GM18508 (cell line): ENCODE measurements around the gene RBM10.

Experiments
- ATAC-seq: cut with Tn5 transposase; IDR thresholded peaks from one replicate; pipeline ENCODE4 v1.9.1; 2021; ENCODE audit warnings: moderate number of reproducible peaks; ENCODE audit not compliant: insufficient read depth, unreplicated experiment

RBM10 gene

DNA sequence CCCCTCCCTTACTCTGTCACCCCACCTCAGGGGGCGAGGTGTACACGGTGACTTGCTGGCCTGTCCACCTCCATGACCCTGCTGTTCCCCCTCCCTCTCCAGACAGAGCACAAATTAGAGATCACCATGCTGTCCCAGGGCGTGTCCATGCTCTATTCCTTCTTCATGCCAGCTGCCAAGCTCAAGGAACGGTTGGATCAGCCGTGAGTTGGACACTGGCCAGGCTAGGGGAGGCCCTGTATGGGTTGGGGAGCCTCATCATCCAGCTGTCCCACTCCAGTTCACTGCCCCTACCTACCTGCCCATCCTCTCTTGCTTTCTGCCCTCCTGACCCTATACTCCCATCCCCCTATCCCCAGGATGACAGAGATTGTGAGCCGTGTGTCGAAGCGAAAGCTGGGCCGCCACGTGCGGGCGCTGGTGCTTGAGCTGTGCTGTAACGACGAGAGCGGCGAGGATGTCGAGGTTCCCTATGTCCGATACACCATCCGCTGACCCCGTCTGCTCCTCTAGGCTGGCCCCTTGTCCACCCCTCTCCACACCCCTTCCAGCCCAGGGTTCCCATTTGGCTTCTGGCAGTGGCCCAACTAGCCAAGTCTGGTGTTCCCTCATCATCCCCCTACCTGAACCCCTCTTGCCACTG, 69.5 kb downstream of the RBM10 start:
- ATAC-seq: no peak

DNA sequence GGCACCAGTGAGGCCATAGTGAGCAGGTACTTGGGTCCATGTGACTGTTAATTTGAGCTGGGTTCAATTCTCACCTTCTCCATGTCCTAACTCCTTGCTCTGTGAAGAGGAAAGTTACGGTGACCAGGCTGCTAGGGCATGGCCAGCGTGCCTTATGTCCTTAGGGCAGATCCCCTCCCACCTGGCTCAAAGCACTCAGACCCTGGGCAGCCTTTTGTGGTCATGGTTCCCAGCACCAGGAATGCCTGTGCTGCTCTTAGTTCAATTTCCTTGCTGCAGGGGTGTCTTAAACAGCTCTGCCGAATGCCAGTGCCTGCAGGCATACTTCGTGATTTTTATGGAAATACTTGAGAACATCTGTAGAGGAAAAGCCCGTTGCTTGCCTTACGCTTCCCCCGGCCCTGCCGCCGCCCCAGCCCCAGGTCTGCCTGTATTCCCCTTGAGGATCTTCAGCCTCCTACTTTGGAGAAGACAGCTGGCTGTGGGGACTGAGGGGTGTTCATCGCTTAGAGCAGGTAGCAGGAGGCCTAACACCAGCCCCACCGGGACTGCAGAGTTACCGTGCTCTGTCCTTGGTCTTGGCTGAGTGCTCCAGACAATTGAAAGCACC, 70.4 kb downstream of the RBM10 start:
- no peak for ATAC-seq

DNA sequence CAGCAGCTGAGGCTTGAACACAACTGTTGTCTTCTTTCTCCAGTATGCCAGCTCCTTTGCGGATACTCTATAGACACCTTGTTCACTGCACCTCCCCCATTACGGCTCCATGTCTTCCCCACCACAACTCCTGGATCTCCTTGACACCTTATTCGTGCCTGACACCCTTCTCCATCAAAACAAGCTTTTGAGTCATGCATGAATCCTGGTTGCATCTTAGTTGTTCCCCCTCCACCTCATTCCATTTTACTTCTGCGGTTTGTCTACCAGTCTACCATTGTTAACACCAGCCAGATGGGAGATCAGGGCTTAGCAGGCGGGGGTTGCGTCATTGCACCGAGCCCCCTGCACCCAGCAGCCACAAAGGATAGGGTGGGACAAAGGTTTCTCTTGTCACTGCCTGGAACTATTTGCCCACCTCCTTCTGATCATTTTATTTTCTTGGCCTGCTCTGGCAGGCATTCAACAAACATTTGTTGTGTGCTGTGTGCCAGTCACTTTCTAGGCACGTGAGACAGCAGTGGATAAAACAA, 71.4 kb downstream of the RBM10 start:
- ATAC-seq: no peak

DNA sequence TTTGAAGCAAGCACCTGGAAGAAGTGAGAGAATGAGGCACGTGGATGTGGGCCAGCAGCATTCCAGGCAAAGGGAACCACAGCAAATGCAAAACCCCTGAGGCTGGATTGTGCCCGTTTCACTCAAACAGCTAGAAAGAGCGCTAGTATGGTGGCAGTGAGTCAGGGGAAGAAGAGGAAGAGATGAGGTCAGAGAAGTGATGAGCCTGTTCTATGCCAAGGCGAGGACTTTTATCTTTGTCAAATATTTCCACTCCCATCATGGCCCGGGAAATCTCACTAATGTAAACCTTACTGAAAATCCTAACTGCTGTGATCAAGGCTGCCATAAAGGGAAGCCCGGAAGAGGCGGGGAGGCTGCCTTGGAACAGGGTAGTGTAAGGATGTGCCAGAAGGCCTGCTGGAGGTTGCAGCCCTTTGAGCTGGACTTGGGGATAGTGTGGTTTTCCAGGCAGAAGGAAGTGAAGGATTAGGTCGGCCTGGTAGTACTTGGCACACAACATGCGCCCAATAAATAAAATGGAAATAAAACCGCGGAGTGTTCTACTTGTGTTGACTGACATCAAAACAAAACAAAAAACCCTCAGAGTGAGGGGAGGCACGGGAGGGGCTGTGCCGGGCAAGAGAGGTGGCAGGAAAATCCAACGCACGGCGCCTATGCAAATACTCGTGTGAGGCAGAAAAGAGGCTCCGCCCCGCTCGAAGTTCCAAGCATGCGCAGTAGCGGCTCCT, 72.3 kb downstream of the RBM10 start:
- ATAC-seq: no peak

DNA sequence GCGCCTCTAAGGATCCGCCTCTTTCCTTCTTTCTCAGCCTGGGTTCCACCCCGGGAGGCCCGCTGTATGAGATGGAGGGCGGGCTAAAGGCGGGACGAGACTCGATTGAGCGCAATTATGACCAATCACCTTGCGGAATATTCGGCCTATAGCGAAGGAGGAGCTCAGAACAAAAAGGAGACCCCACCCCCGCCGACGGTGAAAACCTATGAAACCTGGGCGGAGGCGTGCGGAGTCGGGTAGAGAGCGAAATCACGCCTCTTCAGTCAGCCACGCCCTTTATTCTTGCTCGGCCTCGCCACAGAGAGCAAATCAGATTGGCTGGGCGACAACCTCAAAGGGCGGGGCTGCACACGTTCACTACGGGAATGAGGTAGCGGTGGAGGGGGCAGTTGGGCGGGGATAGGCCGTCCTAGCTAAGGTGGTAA, 72.8 kb downstream of the RBM10 start:
- ATAC-seq: peak; percentile 87

DNA sequence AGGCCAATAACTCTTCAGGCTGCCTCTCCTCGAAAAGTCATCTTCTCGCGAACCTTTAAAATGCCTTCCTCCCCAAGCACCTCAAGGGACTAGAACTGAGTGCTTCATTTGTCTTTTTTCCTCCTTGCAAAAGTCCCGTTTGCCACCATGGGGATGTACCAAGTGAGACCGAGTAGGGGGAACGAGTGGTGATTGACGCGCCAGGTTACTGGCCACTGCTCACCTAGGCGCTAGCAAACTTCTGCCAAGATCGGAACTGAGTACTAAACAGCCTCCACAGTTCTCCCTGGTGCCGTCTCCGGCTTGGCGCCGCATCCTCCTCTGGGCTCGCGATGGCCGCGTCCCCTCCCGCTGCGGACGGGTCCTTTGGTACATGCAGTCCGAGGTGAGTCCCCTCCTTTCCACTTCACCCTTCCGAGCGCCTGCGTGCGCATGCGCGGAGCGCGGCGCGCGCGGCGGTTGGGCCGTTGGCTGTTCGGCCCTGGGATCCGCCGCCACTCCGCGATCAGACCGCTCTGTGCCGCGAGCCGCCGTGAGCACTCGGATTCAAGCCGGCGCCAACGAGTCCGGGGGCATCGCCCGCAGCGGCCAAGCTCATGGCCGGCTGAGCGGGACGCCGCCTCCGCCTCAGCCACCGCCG, 73.4 kb downstream of the RBM10 start, which contains the start of gene CDK16:
CDK16 (plus strand) TSS at position 402 of the 640 bp plus-strand sequence. CDS start 4,877 bp downstream, outside the sequence.
- peak; percentile 18 for ATAC-seq

DNA sequence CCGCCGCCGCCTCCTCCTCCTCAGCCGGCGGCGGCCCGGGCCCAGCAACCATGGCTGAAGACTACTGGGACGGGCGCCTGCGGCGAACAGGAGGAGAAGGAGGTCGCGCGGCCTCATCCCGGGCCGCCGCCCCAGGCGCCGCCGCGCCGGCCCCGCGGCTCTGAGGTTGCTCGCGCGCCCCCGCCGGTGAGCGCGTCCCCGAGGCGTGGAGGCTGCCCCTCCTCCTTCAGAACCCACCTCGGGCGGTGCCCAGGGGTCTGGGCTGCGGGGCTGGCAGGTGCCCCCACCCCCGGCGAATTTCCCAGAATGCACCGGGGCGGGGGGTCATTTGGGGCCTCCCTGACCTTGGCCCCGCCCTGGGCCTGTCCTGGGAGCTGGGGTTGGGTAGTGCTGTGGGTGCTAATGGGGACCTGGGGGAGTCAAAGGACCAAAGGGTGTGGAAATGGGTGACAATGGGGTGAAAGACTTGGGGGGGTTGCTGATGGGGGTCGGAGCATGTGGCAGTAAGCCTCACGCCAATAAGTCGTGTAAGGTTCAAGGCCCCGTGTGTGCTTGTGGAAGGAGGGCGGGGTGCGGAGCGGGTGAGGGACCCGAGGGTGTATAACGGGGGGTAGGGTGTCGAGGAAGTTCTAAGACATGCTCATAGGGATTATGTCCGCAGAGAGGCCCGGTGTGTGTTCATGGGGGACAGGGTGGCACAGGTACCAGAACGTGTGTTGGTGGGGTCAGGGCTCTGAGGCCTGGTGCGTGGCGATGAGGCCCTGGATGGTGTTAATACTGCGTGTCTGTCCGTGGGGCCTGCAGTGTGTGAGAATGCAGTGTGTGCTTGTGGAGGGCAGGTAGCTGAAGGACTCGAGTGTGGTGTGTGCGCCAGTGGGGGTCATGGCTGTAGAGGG, 74.1 kb downstream of the RBM10 start:
- no peak for ATAC-seq

DNA sequence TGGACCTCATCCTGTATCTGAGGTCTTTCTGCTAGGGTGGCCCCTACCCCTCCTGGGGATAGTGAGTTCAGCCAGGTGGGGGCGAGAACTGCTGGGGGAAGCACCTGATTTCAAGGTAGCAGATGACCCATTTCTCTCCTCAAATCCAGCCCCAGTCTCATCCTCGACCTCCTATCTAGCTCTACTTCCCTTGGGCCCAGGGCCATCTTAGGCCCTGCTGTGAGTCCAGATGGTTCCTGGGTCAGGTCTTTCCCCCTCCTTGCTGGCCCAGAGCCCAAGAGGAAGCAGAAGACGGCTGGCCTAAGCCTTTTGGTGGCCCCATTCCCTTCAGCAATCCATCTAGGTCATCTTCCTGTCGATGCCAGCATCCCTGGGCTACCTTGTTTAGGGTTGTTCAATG, 76.7 kb downstream of the RBM10 start:
- ATAC-seq: no peak

DNA sequence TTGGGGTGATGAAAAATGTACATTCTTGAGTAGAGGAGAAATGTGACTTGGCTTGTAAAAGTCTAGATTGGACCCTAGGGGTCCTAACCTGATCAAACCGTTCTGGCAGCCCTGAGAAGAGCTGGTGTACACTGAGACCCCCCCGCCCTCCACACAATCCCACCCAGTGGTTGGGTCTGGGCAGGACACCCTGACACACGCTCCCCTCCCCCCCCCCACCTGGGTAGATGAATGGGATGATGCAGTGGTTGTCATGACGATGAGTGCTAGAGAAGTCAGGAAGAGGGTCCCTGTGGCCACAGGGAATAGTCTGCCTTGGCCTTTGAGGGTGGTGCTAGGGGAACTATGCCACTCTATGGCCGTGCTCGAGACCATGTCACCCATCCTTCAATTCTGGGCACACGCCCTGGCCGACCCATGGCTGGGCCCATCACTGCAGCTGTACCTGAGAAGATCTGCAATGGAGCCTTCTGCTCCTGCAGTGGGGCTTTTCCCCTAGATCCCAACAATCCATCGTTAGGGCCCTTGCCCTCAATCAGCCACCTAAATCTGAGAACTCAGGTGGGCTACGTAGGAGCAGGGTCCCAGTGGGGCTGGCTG, 77.8 kb downstream of the RBM10 start:
- ATAC-seq: no peak

DNA sequence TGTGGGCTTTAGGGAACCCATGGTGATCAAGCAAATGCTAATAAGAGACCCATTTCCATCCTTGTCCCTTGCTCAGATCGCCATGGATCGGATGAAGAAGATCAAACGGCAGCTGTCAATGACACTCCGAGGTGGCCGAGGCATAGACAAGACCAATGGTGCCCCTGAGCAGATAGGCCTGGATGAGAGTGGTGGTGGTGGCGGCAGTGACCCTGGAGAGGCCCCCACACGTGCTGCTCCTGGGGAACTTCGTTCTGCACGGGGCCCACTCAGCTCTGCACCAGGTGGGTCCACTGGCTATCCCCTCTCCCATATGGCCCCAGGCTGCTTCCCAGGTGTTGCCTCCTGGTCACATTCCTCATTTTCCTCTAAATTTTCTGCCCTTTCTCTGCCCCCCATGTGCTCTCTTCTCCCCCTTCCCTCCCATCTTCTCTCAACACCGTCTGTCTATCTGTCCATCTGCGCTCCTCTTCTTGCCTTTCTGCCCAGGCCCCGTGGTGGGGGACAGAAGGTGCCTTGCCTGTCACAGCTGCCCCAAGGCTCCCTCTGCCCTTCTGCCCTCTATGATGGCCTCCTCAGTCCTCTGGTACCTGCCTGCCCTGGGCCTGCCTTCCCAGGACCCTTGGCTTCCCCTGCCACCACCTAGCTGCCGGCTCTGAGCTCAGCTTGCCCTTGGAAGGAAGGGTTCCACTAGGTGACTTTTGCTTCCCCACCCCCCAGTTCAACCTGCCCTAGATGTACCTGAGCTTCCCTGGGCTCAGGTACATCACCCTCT, 78.6 kb downstream of the RBM10 start:
- ATAC-seq: no peak

DNA sequence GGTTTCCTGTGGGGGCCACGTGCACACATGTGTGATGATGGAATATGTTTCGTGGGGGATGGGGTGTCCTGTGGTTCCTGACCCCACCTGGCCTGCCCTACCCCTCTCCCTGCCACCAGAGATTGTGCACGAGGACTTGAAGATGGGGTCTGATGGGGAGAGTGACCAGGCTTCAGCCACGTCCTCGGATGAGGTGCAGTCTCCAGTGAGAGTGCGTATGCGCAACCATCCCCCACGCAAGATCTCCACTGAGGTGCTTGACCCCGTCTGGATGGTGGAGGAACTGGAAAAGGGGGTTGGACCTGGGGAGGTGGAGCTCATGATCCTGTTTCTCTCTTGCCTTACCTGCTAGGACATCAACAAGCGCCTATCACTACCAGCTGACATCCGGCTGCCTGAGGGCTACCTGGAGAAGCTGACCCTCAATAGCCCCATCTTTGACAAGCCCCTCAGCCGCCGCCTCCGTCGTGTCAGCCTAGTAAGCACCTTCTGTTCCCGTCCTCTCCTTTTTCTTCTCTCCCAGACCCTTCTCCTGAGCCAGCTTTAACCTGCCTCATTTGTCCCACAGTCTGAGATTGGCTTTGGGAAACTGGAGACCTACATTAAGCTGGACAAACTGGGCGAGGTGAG, 79.4 kb downstream of the RBM10 start:
- ATAC-seq: no peak

DNA sequence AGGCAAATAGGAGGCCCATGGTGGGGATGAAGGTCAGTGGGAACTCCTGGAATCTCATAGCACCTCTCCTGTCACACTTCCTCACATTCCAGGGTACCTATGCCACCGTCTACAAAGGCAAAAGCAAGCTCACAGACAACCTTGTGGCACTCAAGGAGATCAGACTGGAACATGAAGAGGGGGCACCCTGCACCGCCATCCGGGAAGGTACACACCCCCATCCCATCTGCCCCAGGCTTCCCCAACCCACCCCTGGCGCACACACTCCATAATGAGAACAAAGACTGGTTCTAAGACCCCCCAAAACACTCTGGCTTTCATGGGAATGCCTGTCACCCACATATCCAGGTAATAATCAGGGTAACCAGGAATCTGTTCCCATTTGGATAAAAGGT, 79.9 kb downstream of the RBM10 start:
- no peak for ATAC-seq

DNA sequence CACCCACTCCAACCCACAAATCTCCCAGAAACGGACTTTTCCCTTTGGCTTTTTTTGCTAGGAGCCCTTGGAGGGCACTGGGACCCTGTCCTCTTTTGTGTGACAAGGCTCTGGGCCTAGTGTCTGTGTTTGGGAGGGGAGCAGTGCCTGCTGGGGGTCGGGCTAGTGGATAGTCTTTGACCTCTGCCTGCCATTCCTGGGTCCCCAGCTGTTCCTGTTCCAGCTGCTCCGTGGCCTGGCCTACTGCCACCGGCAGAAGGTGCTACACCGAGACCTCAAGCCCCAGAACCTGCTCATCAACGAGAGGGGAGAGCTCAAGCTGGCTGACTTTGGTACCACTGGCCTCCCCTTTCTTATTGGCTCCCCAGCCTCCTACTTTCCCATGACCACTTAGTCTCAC, 81.0 kb downstream of the RBM10 start:
- ATAC-seq: no peak

DNA sequence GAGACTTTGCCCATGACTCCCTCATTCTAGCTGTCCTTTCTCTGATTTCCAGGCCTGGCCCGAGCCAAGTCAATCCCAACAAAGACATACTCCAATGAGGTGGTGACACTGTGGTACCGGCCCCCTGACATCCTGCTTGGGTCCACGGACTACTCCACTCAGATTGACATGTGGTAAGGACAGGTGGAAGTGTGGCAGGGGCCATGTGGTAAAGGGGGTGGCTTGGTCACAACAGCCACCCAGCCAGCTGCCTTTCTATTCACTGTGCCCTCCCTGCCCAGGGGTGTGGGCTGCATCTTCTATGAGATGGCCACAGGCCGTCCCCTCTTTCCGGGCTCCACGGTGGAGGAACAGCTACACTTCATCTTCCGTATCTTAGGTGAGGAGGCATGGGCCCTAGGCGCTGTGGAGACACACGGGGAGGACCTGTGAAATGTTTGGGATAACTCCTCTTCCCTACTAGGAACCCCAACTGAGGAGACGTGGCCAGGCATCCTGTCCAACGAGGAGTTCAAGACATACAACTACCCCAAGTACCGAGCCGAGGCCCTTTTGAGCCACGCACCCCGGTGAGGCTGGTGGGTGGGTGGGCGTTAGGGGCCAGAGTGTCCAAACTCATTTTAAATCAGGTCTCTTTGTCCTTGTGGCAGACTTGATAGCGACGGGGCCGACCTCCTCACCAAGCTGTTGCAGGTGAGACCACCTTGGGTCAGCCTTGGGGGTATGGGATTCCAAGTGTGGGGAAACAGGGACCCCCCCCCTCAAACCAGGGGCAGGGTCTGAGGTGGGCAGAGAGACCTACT, 81.7 kb downstream of the RBM10 start:
- no peak for ATAC-seq

DNA sequence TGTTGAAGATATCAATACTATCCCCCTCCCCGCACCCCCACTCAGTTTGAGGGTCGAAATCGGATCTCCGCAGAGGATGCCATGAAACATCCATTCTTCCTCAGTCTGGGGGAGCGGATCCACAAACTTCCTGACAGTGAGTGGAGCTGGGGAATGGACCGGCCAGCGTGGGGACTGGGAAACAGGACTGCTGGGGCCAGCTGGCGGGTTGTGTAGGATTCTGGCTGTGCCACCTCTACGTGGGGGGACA, 82.2 kb downstream of the RBM10 start:
- ATAC-seq: no peak

DNA sequence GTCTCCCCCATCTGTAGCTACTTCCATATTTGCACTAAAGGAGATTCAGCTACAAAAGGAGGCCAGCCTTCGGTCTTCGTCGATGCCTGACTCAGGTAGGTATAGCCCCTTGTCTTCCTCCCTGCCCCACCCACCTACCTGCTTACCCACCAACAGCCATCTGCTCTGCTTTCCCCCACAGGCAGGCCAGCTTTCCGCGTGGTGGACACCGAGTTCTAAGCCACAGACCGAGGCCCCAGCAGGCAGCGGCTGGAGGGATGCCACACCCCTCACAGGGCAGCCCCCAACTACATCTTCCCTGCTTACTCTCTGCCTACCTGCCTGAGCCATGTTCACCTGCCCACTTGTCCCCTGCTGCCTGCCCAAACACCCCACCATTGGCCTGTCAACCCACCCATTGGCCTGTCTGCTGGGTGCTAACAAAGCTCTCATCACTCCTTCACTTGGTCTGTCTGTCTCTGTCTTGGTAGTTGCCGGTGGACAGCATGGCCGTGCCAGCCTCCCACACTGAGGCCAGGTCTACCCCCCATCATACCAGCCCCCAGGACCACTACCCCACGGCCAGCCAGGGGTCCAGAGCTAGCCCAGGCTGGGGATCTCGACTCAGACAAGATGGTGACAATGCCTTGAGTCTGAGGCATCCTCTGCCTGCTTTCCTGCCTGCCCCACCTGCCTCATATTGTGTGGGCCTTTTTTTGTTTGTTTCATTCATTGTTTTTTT, 83.7 kb downstream of the RBM10 start:
- no peak for ATAC-seq

DNA sequence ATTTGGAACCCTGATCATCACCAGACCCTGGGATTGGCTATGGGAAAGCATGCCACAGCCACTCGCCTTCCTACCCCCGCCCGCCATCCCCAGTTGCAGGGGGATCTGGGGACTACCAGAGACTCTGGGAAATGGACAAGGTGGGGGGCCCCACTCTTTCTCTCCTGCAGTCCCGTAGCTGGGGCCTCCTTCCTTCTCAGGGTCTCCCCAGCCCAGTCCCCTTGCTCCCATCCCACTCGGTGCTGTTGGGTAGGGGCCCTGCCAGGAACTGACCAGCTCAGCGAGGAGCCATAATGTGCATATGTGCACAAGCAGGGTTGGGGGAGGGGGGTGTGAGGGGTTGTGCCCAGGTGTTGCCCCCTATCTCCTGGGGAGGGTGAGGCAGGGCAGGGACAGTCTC, 84.4 kb downstream of the RBM10 start:
- no peak for ATAC-seq
